GM18508 (cell line): ENCODE results near the gene TLCD1.

ENCODE experiments used
- ATAC-seq: cut with Tn5 transposase; IDR thresholded peaks from one replicate; pipeline ENCODE4 v1.9.1; 2021; ENCODE audit warnings: moderate number of reproducible peaks; ENCODE audit not compliant: insufficient read depth, unreplicated experiment

The TLCD1 gene, protein sequence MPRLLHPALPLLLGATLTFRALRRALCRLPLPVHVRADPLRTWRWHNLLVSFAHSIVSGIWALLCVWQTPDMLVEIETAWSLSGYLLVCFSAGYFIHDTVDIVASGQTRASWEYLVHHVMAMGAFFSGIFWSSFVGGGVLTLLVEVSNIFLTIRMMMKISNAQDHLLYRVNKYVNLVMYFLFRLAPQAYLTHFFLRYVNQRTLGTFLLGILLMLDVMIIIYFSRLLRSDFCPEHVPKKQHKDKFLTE

DNA sequence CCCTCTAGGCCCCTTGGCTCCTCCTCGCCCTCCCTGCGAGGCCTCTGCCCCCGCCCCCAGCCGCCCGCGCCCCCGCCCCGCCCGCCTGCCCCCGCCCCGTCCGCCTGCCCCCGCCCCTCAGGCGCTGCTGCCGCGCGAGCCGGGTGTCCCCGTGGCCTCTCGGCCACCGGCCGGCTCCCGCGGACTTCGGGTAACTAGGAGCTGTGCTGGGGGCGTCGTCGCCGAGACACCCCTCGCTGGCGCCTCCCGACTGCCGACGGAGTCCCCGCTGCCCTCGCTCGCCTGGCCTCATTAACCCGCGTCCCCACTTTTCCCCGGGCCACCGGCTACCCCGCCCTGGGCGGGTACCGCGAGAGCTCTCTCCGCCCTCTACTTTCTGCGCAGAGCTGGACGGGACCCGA, at the start of gene TLCD1:
TLCD1 (minus strand) TSS at position 8 of the 401 bp plus-strand sequence. CDS start 136 bp downstream, outside the sequence.
- ATAC-seq = no peak

DNA sequence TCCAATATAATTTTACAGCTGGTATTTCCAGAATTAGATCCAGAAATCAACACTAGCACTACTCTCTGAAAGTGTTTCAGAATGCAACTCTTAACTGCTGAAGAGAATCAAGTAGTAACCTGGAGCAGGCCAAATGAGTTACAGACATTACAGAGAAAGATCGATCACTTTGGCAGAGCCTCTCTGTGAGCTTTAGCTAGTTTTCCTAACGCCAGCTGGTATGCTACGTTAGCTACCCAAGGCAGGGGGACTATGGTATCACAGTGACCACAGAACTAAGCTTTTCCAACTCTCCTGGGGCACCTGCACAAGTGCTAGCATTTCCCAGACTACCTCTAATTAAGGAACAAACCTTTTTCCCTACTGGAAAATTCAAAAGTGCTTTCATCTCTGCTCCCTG, 48.2 kb upstream of the TLCD1 start:
- ATAC-seq = no peak

DNA sequence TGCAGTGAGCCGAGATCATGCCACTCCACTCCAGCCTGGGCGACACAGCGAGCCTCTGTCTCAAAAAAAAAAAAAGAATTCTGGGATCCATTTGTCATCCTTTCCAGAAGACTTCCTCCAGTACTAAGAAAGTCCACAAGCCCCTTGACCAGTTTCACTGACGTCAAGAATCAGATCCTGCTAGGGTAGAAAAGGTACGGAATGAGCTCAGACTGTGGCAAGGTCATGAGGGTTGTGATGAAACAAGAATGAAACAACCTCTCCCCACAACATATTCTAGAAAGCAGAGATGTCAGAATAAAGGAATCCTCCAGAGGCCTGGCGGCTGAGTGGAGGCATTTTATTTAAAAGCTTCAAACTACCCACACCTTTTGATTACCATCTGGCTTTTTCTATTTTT, 47.7 kb upstream of the TLCD1 start:
- ATAC-seq = no peak

DNA sequence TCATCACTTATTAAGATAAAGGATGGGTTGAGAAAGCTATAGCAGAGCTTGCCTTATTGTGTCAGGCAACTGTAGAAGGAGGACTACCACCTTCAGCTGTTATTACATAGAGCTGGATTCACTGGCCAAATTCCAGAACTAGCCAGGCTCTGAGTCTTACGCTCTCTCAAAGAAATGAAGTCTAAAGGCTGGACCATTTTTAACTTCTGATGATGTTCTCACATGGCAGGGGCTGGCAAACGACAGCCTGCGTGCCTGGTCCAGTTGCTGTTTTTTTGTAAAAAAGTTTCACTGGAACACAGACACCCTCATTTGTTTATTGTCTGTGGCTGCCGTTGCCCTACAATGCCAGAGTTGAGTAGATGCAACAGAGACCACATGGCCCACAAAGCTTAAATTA, 39.0 kb upstream of the TLCD1 start:
- no peak for ATAC-seq

DNA sequence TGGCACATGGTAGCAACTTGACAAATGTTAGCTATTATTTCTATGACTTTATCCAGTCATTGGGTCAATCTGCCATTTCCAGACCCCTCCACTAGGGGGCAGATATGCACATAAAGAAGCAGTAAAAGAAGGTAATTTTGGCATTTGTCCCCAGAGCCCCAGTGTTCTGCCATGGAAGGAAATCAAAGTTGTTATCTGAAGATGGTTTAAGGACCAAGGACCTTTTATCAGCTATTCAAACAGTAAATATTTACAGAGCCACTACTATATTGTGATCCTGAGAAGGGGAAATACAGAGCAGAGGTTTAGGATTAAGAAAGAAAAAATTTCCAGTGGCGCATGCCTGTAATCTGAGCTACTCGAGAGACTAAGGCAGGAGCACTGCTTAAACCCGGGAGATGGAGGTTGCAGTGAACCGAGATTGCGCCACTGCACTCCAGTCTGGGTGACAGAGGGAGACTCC, 37.8 kb upstream of the TLCD1 start:
- no peak for ATAC-seq

DNA sequence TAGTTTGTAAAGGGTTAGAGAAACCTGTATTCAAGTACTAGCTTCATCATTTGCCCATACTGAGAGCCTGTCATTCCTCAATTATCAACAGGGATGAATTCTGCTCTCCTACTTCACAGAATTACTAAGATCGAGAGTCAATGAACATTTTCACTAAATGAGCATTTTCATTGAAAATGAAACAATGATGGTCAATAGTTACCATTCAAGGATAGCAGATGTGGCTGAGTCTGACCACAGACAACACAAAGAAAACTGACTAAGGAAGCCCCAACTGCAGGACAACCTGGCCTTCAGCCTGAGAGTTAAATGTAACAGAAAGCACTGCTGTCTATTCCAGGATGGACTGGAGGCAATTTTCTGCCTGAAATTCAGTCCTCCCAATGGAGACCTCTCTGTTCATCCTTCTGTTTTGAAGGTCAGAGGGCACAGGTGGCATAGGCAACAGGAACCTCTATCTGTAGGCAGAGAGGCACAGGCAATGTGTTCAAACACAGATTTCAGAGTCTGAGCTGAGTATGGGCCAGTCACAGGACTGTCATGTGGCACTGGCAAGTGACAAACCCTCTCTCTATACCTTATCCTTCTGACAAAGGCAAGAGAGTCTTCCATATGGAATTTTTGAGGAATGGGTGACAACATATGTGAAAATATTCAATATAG, 37.2 kb upstream of the TLCD1 start:
- ATAC-seq = no peak

DNA sequence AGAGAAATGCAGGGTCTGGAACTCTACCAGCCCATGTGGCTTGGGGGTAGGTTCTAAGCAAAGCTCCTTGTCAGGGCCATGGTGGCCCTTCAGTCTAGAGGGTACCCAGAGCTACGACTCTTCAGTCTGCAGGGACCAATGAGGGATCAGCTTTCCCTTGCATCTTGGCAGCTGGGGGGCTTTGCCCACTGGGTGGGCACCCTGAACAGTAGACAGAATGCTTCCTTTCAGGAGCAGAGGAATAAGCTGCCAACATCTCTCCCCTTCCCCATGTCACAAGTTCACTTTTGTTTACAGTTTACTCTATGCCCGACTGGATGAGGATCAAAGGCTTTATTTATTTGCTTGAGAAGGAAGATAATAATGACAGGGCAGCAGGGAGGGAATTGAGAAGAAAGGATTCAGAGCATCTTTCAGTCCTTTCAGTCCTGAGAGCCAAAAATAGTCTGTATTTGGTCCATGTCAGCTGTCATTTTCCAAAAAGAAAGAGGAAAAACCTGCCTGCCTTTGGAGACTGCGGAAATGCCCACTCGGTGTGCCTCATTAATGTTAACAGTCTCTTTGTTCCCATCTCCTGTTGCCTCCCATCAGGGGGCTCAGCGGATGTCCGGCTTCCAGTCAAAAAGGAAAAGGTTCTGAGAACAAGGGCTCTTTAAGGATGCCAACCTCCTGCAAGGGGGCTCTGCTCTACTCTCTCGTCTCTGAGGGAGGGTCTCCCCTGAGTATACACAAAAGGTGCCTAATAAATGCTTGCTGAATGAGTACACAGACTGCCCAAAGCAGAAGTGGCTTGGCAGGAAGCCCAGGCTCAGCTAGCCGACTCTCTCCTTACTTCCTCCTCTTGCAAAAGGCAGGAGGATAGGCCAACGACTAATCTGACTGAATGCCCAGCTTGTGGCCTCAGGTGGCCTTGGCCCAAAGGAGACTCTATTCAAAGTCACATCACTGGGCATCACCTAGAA, 34.8 kb upstream of the TLCD1 start:
- ATAC-seq = no peak

DNA sequence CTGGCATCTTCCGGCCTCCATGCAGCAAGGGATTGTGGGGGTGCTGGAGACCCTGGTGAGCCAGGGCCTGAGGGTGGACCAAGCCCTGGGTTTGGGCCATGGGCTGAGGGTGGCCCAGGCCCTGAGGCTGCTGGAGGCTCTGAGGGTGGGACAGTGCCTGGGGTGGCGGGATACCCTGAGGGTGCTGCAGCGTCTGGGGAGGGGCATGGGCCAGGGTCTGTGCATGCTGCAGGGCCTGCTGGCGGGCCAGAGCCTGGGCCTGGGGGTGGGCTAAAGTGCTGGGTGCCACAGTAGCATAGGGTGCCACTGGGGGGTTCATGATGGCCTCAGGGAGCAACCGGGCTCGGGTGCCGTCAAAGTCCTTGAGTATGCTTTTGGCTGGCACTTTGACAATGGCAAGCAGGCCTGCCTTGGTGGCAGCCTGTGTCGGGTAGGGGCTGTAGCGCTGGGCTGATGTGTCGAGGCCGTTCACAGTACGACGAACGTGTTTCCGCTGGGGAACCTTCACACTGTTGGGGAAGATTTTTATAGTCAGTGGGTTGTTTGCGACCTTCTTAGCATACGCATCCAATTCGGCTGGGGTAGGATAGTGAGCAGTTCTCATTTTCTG, 33.3 kb upstream of the TLCD1 start:
- ATAC-seq = no peak

DNA sequence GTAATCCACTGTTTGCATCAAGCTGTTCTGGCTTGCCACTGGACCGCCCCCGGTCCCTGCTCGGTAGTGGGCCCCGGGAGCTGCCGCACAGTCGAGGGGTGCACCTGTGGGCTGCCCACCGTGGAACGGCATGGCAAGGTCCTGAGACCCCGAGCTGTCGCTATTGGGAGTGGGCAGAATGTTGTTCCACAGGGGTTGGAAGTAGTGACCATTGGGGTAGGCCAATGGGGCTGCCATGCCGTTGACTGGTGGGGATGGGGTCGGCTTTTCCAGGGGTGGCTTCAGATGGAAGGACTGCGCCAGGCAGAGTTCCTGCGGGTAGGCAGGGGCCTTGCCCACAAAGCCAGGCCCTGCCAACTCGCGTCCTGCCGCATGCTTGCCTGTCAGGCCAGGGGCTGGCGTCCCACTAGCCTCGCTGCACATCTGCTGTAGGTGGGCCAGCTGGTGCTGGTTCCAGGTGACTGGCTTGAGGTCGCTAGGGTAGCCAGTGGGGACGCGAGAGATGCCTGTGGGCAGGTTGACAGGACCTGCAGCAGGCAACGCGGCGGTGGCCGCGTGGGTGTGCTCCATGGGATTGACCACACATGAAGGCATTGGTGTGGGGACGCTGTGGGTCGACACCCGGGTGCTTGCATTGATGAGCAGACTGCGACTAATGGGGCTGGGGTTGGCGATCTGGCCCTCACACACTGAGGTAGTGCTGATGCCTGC, 32.5 kb upstream of the TLCD1 start:
- ATAC-seq = no peak

DNA sequence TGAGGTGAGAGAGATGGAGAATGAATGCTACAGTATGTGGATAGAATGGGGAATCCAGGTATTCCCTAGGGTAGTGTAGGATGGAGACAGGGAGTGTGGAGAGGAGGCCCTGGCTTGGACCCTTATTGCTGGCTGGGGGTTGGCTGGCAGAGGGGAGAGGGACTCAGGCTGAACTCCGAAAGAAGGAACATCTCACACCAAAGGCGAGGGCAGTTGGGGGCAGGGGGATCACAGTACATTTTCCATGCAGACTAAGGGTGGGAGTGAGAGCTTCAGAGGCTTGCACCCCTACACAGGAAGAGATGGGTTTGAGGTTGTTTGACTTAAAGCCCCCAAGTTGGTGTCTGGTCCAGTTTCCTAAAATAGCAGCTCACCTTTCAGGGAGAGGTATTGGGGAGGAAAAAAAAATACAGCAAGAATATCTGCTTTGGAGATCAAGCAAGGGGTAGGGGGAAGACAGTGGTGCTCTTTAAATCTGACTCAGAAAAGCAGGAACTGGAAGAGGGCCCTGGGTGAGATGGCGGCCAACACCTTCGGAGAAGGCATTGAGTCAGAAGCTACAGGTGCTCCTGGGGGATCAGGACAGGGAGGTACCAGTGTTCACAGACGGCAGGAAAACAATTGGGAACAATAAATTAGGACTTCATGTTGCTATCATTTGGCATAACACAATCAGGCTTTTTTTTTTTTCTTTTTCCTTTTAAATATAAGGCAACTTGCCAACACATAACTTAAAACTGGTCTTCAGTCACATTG, 30.2 kb upstream of the TLCD1 start:
- ATAC-seq = no peak

DNA sequence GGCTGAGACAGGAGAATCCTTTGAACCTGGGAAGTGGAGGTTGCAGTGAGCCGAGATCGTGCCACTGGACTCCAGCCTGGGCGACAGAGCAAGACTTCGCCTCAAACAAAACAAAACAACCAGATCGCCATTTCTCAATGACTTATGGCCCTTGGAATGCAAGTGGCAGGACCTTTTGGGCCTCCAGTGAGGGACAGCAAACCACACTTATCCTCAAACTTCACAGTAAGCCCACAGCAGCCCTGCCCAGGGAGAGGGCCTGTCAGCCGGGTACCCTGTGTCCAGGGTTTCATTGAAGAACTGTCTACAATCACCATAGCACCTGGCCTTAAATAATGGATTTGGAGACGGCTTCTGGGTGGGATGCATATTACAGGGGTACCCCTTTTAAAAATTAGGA, 29.5 kb upstream of the TLCD1 start:
- ATAC-seq = no peak

DNA sequence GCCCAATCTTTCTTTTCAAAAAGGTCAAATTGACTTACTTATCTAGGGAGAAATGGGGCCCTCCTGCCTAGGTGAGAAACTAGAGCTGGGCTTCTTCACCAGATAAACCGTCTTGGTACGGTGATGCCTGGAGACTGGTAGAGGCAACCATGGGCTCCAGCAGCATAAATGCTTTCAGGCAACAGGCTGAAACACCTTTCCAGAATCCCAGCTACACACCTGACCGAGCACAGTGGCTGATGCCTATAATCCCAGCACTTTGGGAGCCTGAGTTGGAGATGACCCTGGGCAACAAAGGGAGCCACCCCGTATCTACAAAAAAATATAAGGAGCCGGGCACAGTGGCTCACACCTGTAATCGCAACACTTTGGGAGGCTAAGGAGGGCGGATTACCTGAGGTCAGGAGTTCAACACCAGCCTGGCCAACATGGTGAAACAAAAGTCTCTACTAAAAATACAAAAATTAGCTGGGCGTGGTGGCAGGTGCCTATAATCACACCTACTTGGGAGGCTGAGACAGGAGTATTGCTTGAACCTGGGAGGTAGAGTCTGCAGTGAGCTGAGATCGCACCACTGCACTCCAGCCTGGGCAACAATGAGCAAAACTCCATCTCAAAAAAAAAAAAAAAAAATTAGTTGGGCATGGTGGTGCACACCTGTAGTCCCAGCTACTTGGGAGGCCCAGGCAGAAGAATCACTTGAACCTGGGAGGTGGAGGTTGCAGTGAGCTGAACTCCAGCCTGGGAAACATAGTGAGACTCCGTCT, 25.8 kb upstream of the TLCD1 start:
- ATAC-seq = no peak

DNA sequence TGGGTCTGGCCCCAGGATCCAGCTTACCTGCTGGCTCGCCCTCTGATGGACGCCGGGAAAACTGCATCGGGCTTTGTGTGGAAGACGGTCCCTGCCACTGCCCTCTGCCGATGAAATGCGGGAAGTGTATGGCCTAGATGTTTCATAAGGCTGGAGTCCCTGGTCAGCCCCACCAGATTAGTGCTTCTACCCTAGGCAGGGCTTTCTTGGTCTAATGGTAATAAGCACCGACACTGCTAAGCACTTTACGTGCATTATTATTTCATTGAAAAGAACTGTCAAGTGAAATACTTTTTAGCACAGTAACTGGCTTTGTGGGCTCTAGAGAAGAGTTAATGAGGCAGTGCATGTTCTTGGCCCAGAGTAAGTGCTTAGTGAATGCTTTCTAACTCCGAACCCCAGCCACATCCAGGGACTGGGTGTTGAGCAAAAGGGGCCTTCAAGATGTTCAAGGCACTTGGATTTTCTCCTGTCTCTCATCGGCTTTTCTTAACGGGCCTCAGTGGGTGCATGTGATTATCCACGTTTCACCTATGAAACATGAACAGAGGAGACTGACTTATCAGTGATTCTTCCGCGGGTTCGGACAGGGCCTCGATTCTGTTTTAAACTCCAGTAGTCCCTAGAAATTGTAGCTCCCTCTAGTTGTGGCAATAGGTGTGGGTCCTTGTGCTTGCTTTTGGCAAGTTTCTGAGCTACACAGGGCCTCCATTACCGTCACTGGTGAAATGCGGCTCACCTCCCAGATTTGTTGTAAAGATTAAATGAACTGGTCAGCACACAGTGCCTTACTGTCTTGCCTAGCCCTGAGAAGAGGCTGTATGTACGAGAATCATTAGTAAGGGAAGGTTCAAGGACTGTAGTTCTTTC, 24.4 kb upstream of the TLCD1 start:
- peak; percentile 48 for ATAC-seq

DNA sequence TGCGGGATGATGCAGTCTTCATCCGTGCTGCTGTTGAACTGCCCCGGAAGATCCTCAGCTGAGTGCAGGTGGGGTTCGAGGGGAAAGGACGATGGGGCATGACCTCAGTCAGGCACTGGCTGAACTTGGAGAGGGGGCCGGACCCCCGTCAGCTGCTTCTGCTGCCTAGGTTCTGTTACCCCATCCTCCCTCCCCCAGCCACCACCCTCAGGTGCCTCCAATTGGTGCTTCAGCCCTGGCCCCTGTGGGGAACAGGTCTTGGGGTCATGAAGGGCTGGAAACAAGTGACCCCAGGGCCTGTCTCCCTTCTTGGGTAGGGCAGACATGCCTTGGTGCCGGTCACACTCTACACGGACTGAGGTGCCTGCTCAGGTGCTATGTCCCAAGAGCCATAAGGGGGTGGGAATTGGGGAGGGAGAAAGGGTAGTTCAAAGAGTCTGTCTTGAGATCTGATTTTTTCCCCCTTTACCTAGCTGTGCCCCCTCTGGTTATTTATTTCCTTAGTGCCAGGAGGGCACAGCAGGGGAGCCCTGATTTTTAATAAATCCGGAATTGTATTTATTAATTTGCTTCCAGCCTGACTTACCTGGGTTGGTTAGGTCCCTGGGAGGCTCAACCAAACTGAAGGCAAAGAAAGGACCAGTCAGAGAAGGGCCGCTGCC, 23.6 kb upstream of the TLCD1 start:
- no peak for ATAC-seq

DNA sequence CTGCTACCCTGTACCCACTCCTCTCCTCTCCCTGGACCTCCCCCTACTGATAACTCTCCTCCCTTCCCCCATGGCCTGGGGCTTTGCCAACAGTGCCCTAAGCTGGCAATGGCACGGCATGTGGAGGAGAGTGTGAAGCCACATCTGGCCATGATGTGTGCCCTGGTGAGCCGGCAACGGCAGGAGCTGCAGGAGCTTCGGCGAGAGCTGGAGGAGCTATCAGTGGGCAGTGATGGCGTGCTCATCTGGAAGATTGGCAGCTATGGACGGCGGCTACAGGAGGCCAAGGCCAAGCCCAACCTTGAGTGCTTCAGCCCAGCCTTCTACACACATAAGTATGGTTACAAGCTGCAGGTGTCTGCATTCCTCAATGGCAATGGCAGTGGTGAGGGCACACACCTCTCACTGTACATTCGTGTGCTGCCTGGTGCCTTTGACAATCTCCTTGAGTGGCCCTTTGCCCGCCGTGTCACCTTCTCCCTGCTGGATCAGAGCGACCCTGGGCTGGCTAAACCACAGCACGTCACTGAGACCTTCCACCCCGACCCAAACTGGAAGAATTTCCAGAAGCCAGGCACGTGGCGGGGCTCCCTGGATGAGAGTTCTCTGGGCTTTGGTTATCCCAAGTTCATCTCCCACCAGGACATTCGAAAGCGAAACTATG, 23.0 kb upstream of the TLCD1 start:
- no peak for ATAC-seq
